NCI-H187 treated with DMSO at 0.1 percent for 48 hours (cell line): Measurements from ENCODE around the gene ZNF385D.

Experiments
- DNase-seq: peaks from one replicate; lab custom pipeline; 2025; lab: John Stamatoyannopoulos, UW

ZNF385D gene

DNA sequence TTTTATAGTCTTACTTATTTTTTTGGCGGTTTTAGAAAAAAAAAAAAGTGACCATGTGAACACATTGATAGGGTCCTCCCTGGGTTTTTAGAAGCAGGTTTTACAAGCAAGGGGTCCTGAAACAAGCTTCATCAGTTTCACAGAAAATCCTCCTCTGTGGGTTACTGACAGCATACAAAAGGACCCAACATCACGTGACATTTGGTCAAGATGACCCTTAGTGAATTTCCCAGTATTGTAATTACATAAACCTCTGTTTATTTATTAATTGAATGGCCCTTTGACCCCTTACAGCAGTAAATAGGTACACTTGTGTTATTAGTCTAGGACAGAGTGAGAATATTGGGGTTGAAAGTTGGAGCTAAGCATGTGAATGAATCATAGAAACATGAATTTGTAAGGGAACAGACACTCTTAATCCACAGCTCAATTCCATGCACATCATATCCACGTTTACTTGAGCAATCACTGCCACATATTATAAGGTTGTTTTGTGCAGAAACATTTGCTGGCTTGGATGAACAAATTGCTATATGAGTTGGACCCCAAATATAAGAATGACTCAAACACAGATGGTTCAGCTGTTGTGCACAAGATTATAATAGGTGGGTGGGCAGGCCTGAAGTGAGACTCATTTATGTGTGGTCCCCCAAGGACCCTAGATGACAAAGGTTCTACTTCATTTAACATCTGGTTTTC lies 137.5 kb downstream of the ZNF385D start:
- no peak for DNase-seq

DNA sequence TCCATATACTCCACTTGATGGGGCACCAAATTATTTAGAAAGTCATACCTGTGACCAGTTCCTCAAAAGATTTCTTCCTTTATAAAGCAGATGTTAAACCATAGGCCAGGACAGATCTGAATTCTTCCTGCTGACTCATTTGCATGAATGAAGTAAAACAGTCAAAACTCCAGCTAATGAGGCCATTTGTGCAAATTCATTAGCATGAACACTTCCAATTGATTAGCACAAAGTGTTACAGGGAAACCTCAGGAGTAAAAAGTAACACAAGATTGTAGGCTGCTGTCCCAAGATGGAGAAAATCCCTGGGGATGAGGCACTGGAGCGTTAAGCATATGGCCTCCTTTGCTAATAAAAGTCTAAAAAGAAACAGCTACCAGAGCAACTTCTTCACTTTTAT lies 149.8 kb downstream of the ZNF385D start:
- DNase-seq, result no peak

DNA sequence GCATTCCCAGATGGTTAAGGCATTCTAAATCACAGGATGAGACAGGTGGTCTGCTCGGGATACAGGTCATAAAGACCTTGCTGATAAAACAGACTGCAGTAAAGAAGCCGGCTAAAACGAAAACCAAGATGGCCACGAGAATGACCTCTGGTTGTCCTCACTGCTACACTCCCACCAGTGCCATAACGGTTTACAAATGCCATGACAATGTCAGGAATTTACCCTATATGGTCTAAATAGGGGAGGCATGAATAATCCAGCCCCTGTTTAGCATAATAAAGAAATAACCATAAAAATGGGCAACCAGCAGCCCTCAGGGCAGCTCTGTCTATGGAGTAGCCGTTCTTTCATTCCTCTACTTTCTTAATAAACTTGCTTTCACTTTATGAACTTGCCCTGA lies 151.1 kb downstream of the ZNF385D start:
- DNase-seq, result no peak

DNA sequence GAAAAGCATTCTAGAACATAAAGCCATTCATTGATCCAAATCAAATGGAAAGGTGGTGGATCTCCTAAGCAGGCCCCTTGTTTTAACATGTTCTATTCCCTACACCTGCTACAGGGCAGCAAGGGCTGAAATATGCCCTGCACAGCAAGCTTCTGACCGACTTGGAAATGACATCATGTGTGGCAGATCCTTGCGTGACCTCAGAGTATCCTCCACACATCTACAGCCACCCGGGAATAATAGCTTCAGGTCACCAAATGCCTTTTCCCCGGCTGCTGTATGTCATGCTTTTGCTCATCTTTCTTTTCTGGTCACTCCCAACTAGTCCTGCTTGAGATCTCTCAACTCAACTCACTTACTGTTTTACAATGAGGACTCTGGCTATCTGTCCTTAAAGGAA lies 158.2 kb downstream of the ZNF385D start:
- no peak for DNase-seq

DNA sequence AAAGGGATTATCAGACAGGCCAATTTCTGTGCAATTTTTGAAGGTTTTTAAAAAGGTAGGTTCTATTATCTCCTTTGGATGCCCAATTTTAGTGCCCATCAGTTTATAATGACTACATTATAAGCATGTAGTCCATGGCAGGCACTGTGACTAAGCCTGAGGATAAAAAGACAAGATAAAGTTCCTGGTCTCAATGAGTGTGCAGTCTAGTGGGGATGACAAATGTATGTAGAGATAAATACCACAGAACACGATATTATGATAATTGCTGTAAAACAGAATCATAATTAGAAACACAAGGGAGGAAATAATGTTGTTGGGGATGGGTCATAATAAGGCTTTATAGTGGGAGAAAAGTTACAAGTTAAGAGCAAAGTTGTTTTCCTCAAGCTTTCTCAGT lies 163.1 kb downstream of the ZNF385D start:
- no peak for DNase-seq

DNA sequence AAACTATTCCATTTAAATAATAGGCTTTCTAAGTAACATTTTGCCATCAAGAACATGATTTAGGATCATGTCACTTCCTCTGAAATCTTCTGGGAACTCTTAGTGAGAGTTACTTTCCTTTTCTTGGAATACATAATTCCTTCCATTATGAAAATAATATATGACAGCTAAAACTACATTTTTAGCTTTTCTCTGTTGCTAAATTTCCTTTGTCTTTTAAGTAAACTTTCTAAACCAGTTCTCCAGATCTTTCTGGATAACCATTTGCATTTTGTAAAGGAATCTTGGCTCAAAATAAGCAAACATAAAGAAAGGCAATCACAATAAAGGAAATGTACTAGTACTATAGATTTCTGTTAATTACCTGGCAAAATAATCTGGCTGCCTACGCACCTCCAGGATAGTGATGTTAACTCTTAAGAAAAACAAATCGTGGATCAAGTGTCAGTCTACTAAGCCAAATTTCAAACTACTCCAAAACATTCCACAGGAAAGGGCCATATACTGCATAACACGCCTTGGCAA lies 165.7 kb downstream of the ZNF385D start:
- DNase-seq, result no peak

DNA sequence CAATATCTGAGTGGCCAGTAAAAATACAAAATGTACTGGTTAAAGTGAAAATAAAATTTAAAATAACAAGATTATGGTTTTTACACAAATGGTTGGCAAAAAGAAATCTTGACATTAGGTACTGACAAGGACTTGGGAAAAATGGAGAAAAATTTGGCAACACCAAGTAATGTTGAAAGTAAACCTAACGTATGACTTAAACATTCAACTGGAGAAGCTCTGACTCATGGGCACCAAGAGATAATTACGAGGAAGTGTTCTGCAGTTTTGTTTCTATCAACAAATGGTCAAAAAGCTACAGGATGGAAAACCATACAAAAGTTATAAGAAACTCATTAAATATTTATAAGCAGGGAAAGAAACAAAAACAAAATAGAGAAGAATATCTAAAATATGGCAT lies 177.7 kb downstream of the ZNF385D start:
- no peak for DNase-seq

DNA sequence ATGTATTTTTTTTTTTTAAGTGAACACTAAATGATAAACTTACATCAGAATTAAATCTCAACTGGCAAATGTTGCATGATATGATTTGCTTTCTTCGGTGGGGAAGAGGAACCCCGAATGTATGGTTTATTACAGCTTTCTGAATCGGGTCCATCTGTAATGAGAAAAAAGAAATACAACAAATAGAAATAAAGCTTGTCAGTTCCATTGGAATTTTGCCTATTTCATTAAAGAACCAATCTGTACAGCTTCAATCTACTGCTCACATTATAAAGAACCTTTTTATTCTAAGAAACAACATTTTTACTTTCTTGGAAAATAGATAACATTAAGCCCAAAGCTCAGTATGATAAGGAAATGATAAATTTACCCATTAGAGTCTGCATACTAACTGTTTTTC lies 186.5 kb downstream of the ZNF385D start:
- no peak for DNase-seq

DNA sequence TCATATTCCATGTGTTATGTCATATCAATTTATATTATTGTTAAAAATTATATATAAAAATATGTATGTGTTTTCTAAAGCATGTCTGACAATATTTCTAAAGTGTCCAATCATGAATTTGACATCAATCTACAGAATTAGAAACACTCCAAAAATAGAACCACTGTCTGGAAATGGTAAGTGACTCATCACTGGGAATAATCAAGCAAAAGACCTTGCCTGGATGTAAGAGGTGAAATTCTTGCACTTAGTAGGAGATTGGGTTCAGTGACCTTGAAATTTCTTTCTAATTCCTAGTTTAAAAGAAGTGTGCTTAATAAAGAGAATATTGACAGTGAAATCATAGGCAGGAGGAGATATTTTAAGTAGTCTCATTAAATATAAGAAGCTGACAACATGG lies 188.8 kb downstream of the ZNF385D start:
- no peak for DNase-seq

DNA sequence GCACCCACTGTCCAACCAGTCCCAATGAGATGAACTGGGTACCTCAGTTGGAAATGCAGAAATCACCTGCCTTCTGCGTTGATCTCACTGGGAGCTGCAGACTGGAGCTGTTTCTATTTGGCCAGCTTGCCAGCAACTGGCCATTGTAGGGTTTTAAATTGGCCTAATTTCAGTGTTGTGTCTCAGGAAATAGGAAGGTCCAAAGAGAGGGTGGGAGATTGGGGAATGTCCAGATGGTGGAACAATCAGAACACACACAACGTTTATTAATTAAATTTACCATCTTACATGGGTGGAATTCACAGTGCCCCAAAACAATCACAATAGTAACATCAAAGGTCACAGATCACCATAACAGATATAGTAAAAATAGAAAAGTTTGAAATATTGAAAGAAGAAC lies 189.5 kb downstream of the ZNF385D start:
- DNase-seq, result no peak

DNA sequence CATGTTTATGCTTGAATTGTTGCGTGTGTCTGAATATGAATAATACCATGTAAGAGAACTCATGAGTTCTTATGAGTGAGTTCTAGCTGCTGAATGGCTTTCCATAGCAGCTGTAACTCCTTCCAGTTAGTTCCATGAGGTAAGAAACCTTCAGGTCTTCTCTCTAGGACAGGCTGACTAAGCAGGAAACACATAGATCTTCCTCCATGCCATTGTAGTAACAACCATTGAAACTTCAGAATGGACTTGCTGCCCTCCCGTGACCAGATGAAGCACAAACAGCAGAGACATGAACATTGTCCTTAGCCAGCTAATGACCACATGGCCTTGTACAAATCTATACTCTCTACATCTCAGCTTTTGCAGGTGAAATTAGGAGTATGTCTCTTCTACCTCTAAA lies 200.0 kb downstream of the ZNF385D start:
- DNase-seq, result no peak

DNA sequence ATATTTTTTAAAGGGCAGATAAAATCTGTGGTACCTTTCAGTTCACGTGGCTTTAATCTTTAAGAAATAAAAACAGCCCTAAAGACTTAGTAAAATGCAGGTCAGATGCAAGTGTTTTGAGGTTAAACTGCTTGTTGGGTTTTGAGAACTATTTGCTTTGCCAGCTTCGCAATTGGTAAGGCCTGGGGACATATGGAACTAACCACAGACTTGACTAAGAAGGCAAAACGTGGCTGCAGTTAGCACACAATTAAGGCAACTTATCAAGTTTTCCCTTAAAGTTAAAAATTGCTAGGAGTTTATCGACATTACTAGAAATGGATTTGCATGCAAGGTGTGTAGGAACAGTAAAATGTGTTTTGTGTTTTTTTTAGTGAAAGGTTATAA lies 206.9 kb downstream of the ZNF385D start:
- no peak for DNase-seq

DNA sequence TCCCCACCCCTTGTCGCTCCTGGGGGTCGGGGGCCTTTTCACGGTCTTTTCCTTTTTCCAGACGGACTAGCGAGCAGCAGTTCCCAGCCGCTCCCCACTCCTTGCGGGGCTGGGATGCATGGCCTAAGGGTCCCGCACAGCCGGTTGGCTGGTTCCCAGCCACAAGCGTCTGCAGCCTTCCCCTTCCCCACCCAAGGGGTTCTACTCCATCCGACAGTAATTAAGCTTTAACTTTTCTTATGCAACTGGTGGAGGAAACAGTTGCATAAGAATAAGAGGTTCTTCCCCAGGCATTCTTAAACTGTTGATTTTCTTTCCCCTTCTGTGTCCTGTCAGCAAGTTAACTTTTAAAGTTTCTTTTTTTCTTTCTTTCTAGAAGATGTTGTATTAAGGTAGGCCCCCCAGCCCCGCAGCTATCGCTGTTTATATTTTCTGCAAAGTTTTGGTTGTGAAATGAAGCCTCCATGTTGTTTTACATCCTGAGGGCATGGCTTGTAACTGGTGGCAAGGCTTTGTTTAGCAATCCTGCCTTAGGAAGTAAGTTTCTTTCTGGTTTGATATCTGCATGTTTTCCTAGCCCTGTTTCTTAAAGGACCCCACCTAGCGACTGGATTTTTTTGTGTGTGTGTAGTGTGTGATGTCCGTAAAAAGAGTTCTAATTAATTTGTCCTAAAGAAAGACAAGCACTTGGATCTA lies 207.5 kb downstream of the ZNF385D start:
- no peak for DNase-seq

DNA sequence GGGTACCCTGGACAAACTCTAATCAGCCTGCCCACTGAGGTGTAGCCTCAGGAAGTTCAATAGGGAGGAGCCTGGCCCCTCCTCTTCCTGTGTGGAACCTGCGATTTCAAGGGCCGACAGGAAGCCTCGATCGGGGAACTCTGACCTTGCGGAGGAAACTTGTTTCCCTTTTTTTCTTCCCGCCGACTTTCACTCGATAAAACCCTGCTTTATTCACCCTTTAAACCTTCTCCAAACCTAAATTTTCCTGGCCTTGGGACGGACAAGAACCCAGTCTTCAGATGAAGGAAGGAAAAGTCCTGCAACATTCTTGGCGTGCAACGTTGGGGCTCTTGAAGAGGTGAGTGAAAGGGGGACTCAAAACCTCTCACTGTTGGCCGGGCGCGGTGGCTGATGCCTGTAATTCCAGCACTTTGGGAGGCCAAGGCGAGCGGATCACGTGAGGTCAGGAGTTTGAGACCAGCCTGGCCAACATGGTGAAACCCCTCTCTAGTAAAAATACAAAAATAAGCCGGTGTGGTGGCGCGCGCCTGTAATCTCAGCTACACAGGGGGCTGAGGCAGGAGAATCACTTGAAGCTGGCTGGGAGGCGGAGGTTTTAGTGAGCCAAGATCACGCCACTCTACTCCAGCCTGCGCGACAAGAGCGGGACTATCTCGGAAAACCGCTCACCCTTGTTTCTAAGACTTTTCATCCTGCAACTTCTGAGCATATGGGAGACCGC lies 208.2 kb downstream of the ZNF385D start:
- no peak for DNase-seq

DNA sequence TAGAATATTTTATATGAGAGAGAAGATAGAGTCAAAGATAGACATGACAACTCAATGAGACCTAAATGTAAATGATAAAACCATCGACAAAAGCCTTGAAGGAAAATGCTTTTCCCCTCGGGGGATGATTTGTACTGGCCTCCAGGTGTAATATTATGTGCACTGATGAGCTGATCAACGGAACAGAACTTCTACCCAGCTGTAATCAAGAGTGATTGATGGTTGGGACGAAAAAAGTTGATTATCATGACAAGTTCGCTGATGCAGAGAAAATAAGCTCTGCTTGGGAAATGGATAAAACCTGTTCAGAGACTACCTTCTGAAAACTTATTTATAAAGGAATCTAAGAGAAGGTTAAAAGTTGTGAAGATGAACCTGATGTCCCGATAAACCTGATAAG lies 210.7 kb downstream of the ZNF385D start:
- no peak for DNase-seq

DNA sequence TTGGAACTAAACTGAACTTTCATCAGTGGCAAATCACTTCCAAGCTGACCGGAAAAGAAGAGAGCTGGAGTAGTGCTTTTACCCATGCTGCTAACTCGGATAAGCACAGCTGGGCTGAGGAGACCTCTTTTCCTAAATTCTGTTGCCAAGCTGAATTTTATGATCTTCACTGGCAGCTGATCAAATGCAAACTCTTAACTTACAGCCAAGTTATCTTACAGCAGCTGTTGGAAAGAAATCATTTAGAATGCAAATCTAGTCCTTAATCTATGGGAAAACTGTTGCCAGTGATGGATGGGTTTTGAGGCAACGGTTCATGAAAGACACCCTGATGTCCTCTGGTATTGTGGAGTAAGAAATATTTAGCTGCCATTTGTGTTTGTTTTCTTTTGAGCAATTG lies 216.5 kb downstream of the ZNF385D start:
- no peak for DNase-seq

DNA sequence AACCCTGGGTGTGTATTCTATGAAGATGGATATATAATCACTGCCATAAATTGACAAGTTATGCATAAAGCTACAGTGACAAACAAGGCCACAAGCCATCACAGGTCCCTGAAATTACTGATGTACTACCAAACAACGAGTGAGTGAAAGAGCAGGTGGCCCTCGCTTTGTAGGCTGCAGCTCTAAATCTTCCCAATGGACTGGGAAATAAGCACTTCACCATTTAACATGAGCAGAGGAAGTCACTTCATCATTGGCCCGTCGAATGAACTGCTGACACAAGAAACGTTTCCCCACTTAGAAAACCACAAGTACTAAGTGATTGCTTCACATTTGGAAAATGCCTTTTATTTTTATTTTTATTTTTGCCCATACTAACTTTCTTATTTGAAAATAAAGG lies 218.0 kb downstream of the ZNF385D start:
- peak; percentile 28 for DNase-seq

DNA sequence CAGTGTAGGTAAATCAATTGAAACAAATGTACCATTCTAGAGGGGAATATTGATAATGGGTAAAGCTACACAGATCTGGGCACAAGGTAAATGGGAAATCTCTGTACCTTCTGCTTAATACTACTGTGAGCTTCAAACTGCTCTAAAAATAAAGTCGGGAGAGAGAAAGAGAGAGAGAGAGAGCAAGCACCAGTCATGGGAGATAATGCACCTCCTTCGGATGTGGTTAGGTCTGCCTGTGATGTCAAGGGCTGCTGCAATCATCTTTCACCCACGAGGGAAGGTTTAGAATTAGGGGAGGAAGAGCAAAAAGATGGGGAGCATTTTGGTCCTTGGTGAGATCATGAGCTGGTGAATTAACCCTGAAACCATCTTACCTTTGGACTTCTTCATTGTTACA lies 219.1 kb downstream of the ZNF385D start:
- no peak for DNase-seq

DNA sequence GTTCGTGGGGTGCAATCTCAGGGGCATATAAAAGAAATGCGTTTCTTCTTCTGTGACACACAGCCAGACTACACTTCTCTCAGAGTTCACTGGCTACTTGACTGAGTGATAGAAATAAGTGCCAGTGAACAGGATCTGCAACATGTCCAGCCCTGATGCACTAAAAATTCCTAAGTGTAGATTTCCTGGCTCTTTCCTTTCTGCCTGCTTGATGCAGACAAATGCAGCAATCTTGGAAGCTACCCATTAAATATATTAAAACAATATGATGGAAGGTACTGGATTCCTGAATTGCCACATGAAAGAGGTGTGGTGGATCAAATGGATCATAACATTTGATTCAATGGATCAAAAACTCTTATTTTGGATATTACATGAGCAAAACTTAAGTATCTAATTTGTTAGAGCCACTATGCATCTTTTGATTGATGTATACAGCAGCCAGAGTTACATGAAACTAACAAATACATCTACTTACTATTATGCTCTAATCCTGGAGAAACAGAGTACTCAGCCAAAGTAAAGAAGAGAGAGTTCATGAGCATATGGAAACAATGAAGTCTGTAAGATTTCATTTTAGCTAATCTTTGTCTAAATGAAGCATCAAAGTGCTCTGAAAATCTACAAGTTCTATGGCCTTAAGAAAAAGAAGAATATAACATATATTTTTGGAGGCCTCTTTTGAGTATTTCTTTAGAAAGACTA lies 222.6 kb downstream of the ZNF385D start:
- no peak for DNase-seq

DNA sequence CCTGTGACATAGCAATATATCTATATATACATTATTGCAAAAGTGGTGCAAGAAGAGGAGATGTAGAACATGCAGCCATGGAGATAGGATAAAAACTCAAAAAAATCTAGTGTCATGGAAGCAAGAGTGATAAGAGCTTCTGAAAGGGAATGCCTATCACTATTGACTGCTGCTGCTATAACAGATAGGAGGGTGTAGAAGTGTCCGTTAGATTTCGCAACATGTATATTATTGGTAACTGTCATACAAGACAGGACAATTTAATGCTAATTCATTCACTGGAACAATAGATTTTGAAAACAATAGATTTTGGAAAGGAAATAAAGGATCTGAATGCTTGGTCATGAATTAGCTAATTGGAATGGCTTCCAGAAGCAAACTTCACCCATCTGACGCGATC lies 224.5 kb downstream of the ZNF385D start:
- no peak for DNase-seq

DNA sequence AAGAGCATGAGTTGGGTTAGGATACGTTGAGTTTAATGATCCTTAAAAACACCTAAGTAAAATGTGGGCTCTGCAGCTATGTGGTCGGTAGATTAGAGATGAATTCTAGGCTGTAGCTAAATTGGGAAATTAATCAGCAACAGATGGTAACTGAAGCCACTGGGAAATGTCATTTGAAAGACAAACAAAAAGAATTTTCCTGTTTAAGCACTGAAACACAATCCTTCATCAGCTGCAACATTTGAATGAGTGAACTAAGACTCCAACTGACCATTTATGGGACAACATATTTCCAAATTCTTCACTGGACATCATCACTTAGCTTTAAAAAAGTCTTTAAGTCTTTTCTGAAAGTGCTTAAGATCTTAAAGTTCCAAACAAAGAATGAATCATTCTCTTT lies 226.9 kb downstream of the ZNF385D start:
- DNase-seq, result no peak
